Adrenal gland (tissue), 12 donors: ENCODE results near the gene CYB5D1. TPM values are rescaled to one million over a fixed set of nuclear protein-coding genes. Genes with fewer than 3 reads are reported as not detected.

Source experiments
- DNase-seq, 7 donors: peaks; one replicate each; pipeline ENCODE4 v3.0.0-alpha.2; 2019 to 2020
- H3K27ac ChIP-seq, 5 donors: fragments of 200-600 bp; sonication (generic) in 4 of 5; 1 replicate in 3 of 5; 2 replicates in 2 of 5; pipeline versions ENCODE4 v1.5.1 to v1.8.0; 2016 to 2020; ENCODE audit warnings: mild to moderate bottlenecking in 1 of 5
- H3K27me3 ChIP-seq: fragments of 200-600 bp; 2 replicates; pipeline ENCODE4 v1.8.0; 2021
- H3K36me3 ChIP-seq, 2 donors: fragments of 200-600 bp; replicated peaks in 1 of 2; 1 replicate in 1 of 2; 2 replicates in 1 of 2; pipeline versions ENCODE4 v1.5.1 to v1.8.0; 2018 to 2022
- H3K4me1 ChIP-seq, 2 donors: fragments of 200-600 bp; replicated peaks in 1 of 2; 1 replicate in 1 of 2; 2 replicates in 1 of 2; pipeline versions ENCODE4 v1.5.1 to v1.8.0; 2018 to 2021
- H3K4me3 ChIP-seq, 4 donors: fragments of 200-600 bp; sonication (generic) in 3 of 4; one replicate each; pipeline ENCODE4 v1.5.1; 2016 to 2018
- H3K9me3 ChIP-seq, 3 donors: fragments of 200-600 bp; sonication (generic) in 1 of 3; replicated peaks in 1 of 3; 1 replicate in 2 of 3; 2 replicates in 1 of 3; pipeline versions ENCODE4 v1.5.1 to v1.8.0; 2016 to 2021
- CTCF ChIP-seq, 6 experiments: fragments of 450-650 bp in 4 of 6; fragments of 200-600 bp in 2 of 6; sonication (generic) in 1 of 6; IDR thresholded peaks; 1 replicate in 5 of 6; 2 replicates in 1 of 6; pipeline versions ENCODE4 v1.5.1 to v1.8.0; 2016 to 2021; ENCODE audit warnings: antibody characterized with exemption in 6 of 6, mild to moderate bottlenecking in 2 of 6, moderate library complexity in 1 of 6
- POLR2A ChIP-seq, 2 donors: fragments of 450-650 bp; IDR thresholded peaks; one replicate each; pipeline ENCODE4 v1.6.1; 2017; ENCODE audit warnings: antibody characterized with exemption in 2 of 2, mild to moderate bottlenecking in 2 of 2, moderate library complexity in 1 of 2
- WGBS, 4 donors: extraction: QIAGEN DNeasy Blood & Tissue Kit in 2 of 4; methylation state at CpG; one replicate each; pipeline versions ENCODE4 v1.1.5 to v1.1.7; 2013 to 2017; 5-methylcytosine and 5-hydroxymethylcytosine counted together
- intact Hi-C, 2 donors: fragments of 100-400 bp; cut with DNase I; formaldehyde crosslinking; loops; one replicate each; pipeline versions ENCODE4 v1.14.1 to v1.15.0; 2022 to 2023
- polyA plus RNA-seq, 3 donors: library from polyadenylated mRNA; stranded (reverse); fragments of 200-250 nt in 2 of 3; fragments of 350-450 nt in 1 of 3; fragmentation: Illumina TruSeq in 1 of 3; extraction: RNeasy Lipid Tissue Mini Kit (QIAGEN cat#74804) in 1 of 3; gene quantifications; one replicate each; pipeline ENCODE4 v1.2.3, GENCODE V29; 2013 to 2014
- total RNA-seq, 9 donors: library from RNA; depleted of rRNA in 4 of 9; stranded (reverse); fragments of >200 nt in 4 of 9; fragments of 120-200 nt in 1 of 9; fragmentation: NEBNext Ultra II Directional in 1 of 9; extraction: Animal tissue kit (Norgen Biotek cat#: 25700) in 1 of 9; gene quantifications; one replicate each; pipeline versions ENCODE4 v1.1.0 to v1.2.4, GENCODE V29; 2013 to 2023
- donor health status: healthy with polysubstance abuse.
- donor health status: Bipolar disorder and iron deficiency.
- donor health status: DM: yes; HTN: yes; CAD: no.
- donor health status: DM: no; HTN: no; CAD: no.
- donor health status: DM: no; HTN: no; CAD: no.
- donor health status: DM: yes; HTN: yes; CAD: no.

CYB5D1 gene
- total and polyA plus RNA-seq, 12 donors: 6.5 to 36.8 (median 16.8) TPM

GRCh38 chr17:7854078-7854777 is 3.6 kb upstream of the CYB5D1 start:
- 73 to 76% (median 74%) methylated on average over 31 of the region's 31 CpGs for WGBS, 4 donors
- intact Hi-C loops: loop anchor here in 1 of 2 donors (5.0 kb wide), 1 partner anchor 133 kb away; no protein-coding TSS in a partner anchor
- peak in 5 of 7 donors; percentile 16 to 59 (median 39) for DNase-seq
- TF ChIP-seq CTCF (IDR thresholded peaks at IDR 0.05) (no peak), POLR2A (IDR thresholded peaks at IDR 0.05) (no peak)
- Histone ChIP-seq H3K9me3 (no peaks in the 10 kb centered on the region), H3K4me1 (peaks cover 28 to 52% of the 10 kb centered on the region in 2 donors), H3K27ac (peak overlapping the region in 1 of 5 donors; percentile 88), H3K36me3 (peaks cover 0 to 44% of the 10 kb centered on the region in 2 donors), H3K4me3 (no peak overlapping the region), H3K27me3 (no peaks in the 10 kb centered on the region)

DNA sequence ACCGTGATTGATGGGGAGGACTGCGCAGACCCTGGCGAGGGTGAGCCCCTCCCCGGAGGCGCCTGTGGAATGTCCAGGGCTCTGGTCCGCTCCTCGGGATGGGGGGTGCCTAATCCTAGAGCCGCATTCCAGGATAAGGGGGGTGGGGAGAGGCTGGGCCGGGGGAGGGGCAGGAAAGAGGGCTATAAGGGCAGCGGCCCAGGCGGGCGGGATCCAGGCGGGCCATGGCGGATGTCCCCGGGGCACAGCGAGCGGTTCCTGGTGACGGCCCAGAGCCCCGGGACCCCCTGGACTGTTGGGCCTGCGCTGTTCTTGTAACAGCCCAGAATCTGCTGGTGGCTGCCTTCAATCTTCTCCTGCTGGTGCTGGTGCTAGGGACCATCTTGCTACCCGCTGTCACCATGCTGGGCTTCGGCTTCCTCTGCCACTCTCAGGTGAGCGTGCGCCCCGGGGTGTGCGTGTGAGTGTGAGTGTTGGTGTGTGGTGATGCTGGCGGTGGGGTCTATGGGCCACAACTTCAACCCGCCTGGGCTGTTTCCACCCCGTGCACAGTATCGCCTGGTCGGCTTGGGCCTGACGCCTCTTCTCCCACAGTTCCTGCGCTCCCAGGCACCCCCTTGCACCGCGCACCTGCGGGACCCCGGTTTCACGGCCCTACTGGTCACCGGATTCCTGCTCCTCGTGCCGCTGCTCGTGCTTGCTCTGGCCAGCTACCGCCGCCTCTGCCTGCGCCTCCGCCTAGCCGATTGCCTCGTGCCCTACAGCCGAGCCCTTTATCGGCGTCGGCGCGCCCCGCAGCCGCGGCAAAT is 2.7 kb upstream of the CYB5D1 start, which contains the start of gene TMEM88:
TSS of gene TMEM88 (plus strand) at position 216 of the 809 bp plus-strand sequence. CDS start at position 225, 9 bp downstream.
- peak within 1 kb of the TSS in 1 of 4 donors; percentile 58 for H3K4me3 ChIP-seq
- H3K9me3 ChIP-seq: no peaks in the 10 kb centered on the region
- no peaks in the 10 kb centered on the region for H3K27me3 ChIP-seq
- H3K4me1 ChIP-seq: peaks cover 24 to 50% of the 10 kb centered on the region in 2 donors
- WGBS, 4 donors: 45 to 54% (median 50%) methylated on average over 20 to 57 of the region's 57 CpGs
- DNase-seq: peak in 6 of 7 donors; percentile 26 to 74 (median 48)
- H3K27ac ChIP-seq: peak within 1 kb of the TSS in 4 of 5 donors; percentile 63 to 91 (median 82)
- peaks cover 0 to 42% of the 10 kb centered on the region in 2 donors for H3K36me3 ChIP-seq
- intact Hi-C loops: loop anchor here (5.0 kb wide), 2 partner anchors 33 to 132 kb away; no protein-coding TSS in a partner anchor
- peak in 1 of 2 donors; percentile 16 for TF ChIP-seq POLR2A (IDR thresholded peaks at IDR 0.05)
- no peak for TF ChIP-seq CTCF (IDR thresholded peaks at IDR 0.05)

- peak overlapping the region in 1 of 4 donors; percentile 58 for H3K4me3 ChIP-seq
Observed at GRCh38 chr17:7855660-7856010, 2.2 kb upstream of the CYB5D1 start.

More at GRCh38 chr17:7855660-7856010, 2.2 kb upstream of the CYB5D1 start:
- Histone ChIP-seq H3K4me1 (peaks cover 23 to 44% of the 10 kb centered on the region in 2 donors), H3K36me3 (peaks cover 0 to 38% of the 10 kb centered on the region in 2 donors), H3K27ac (peak overlapping the region in 4 of 5 donors; percentile 63 to 91 (median 82)), H3K27me3 (no peaks in the 10 kb centered on the region), H3K9me3 (no peaks in the 10 kb centered on the region)
- intact Hi-C loops: loop anchor here in 1 of 2 donors (5.0 kb wide), 1 partner anchor 33 kb away; no protein-coding TSS in a partner anchor
- TF ChIP-seq POLR2A (IDR thresholded peaks at IDR 0.05) (peak; percentile 19 to 34), CTCF (IDR thresholded peaks at IDR 0.05) (peak in 1 of 6 experiments; percentile 1)
- WGBS, 4 donors: 4 to 19% (median 11%) methylated on average over 10 to 15 of the region's 15 CpGs
- peak in 5 of 7 donors; percentile 46 to 78 (median 57) for DNase-seq
